GM18951 (cell line): Measurements from ENCODE around the gene ZNF544.
"Not testable (repeated sequence)": the region's sequence is repeated elsewhere in the genome, so short reads cannot be mapped to it uniquely, and the experiment has no call there.

Experiments
- POLR2A ChIP-seq: IDR thresholded peaks from 4 replicates; pipeline ENCODE4 v1.6.1; 2011; ENCODE audit warnings: mild to moderate bottlenecking; ENCODE audit not compliant: insufficient read length, insufficient read depth; ENCODE audit errors: extremely low read depth
- in situ Hi-C: fragments of 300-500 bp; cut with MboI; formaldehyde crosslinking; loops from one replicate; pipeline ENCODE4 v1.12.0; 2022; ENCODE audit warnings: low sequenced_read_pairs, mixed read lengths, inconsistent platforms; ENCODE audit not compliant: unreplicated experiment

The ZNF544 gene

DNA sequence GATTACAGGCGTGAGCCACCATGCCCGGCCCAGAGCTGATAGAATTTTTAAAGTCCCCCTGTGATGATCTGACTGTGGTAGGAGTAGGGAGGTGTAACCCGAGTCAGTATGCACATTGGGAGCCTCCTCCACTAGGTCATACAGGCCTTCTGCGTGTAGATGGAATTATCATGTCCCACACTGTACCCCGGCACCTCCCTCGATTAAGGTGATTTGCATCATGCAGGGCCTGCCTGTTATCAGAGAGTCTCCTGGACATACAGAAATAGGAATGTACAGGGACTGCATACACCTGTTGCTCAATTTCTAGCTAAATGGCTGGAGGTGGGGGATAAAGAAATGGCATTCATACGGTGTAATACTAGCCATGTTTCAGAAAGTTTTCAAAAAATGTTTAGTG, 75.5 kb downstream of the ZNF544 start:
- in situ Hi-C loops = no loop called here
- TF ChIP-seq POLR2A = no peak

DNA sequence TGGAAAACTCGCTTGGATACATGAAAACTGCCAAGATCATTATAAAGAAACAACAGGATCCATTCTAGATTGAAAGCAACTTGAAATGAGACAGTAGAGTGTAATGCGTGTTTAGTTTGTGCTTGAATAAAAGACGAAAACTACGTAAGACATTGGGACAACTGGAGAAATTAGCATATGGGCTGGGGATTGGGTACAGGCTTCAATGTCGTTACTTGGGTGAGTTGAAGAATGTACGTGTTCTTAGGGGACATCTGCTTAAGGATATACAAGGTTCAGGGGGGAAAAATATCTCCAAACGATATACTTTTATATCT, 76.0 kb downstream of the ZNF544 start:
- no peak for TF ChIP-seq POLR2A
- in situ Hi-C loops = no loop called here

DNA sequence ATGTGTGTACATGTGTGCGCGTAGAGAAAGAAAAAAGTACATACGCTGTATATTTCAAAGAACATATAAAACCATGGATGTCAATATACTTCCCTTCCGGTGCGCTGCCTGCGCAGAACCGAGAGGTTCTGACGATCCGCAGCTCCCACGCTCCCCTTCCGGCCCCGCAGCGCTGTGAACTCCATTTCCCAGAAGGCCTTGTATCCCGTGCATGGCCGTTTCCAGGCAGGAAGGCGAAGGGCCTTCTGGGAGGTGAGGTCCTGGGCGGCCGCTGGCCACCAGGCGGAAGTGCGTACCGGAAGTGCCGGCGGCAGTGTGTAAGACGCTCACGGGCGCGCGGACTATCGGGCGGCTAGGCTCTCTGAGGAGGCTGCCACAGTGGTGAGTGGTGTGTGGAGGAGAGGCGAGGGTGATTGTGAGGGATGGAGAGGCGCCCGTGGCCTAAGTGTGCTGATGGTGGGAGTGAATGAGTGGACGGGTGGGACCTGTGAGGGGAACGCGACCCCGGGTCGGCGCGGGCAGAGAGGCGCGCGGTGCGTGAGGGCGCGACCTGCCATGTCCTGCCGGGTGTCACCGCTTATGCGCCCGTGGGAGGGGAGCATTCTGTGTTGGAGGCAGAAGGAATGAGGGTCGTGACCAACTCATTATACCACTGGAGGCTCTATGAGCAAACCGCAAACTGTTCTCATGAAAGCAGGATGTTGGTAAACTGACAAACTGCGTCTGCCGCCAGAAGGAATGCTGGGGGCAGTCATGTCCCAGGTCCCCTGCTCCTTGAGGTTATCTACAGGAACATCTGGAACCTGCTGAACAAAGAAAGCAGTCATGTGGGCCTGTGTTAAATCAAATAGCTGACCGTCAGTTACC, 76.6 kb downstream of the ZNF544 start, which contains the start of gene ERVK3-1:
ERVK3-1 (plus strand) TSS at position 313 of the 867 bp plus-strand sequence. CDS start 6,792 bp downstream, outside the sequence.
- in situ Hi-C loops = no loop called here
- peak; percentile 96 for TF ChIP-seq POLR2A

DNA sequence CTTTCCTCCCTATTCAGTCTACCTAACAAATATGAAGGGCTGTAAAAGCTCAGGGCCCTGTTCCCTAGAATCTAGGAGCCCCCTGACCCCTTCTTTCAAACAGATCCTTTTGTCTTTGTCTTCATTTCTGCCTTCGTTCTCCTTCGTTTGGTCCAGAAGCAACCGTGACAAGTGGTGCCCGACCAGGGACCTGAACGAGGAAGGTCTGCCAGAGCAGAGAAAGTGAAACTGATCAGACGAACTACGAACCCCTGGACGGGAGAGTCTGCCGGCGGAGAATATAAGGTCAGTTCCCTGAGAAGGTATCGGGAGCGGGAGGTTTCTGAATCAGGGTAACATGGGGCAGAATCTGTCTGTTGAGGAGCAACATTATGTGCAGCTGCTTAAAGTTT, 77.2 kb downstream of the ZNF544 start:
- TF ChIP-seq POLR2A = no peak
- in situ Hi-C loops = no loop called here

DNA sequence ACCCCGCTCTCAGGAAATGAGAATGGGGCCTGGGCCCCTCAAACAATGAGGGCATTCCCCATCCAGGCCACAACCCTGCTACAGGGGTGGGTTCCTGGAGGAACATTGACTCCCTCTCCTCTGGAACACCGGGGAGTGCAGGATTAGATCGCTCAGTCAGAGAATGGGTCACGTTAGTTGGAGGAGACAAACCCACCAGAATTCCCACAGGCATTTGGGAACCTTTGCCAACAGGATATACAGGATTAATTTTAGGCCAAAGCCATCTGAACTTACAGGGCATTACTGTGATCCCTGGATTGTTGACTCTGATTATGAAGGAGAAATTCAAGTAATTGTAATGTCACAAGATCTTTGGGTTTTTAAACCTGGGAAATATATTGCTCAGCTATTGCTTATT, 79.0 kb downstream of the ZNF544 start:
- TF ChIP-seq POLR2A = no peak
- in situ Hi-C loops = no loop called here

DNA sequence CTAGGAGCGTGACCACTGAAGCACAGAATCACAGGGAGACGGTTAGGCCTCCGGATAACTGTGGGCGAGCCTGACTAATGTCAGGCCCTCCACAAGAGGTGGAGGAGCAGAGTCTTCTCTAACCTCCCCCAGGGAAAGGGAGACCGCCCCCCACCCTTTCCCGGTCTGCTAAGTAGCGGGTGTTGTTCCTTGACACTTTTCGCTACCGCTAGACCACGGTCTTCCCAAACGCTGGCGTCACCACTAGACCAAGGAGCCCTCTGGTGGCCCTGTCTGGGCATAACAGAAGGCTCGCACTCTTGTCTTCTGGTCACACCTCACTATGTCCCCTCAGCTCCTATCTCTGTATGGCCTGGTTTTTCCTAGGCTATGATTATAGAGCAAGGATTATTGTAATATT, 82.0 kb downstream of the ZNF544 start:
- in situ Hi-C loops = not testable (repeated sequence)

DNA sequence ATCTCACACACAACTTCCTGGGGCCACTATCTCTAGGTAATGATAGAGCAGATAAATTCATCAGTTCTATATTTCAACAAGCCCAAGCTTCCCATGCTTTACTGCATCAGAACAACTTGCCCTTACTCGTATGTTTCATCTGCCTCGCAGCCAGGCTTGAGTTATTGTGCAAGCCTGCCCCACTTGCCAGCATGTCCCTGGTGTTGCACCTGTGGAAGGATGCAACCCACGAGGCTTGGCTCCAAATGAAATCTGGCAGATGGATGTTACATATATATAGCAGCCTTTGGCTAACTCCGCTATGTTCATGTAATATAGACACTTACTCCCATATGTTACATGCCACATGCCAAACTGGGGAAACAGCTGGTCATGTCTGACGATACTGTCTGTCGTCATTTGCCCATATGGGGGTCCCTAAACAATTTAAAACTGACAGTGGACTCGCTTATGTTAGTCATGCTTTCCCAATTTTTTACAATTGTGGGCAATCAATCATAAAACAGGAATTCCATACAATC, 82.7 kb downstream of the ZNF544 start:
- TF ChIP-seq POLR2A = no peak
- in situ Hi-C loops = no loop called here
